ENCODE measurements around the gene KDF1.

DNA sequence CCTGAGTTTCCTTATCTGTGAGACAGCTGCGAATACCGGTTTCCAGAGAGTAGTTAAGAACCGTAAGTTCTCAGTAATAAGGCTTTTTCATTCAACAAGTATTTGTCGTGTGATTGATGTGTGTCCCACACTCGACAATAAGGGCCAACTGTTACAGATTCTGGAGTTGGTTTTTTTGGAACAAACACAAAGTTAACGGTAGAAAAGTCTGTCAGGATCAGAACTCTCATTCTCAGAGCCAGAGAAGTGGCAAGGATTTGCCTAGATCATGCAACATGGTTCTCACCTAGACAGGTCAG, 37.9 kb downstream of the KDF1 start:
- no peak for TF ChIP-seq TAF1 (IDR thresholded peaks at IDR 0.05; ENCODE audit: borderline replicate concordance, low read depth, low read length)
- TF ChIP-seq POLR2A (IDR thresholded peaks at IDR 0.05; ENCODE audit: low read depth, low read length): no peak

Data from GM12892 (cell line).